Putamen (tissue), 1 donor: ENCODE data around the gene TMX1.
A peak's percentile ranks its signal among the peaks of the same experiment; 100 is the strongest.

ENCODE experiments used
- DNase-seq: peaks from one replicate; pipeline ENCODE4 v3.0.0-alpha.2; 2016; ENCODE audit warnings: low spot score

Gene TMX1

DNA sequence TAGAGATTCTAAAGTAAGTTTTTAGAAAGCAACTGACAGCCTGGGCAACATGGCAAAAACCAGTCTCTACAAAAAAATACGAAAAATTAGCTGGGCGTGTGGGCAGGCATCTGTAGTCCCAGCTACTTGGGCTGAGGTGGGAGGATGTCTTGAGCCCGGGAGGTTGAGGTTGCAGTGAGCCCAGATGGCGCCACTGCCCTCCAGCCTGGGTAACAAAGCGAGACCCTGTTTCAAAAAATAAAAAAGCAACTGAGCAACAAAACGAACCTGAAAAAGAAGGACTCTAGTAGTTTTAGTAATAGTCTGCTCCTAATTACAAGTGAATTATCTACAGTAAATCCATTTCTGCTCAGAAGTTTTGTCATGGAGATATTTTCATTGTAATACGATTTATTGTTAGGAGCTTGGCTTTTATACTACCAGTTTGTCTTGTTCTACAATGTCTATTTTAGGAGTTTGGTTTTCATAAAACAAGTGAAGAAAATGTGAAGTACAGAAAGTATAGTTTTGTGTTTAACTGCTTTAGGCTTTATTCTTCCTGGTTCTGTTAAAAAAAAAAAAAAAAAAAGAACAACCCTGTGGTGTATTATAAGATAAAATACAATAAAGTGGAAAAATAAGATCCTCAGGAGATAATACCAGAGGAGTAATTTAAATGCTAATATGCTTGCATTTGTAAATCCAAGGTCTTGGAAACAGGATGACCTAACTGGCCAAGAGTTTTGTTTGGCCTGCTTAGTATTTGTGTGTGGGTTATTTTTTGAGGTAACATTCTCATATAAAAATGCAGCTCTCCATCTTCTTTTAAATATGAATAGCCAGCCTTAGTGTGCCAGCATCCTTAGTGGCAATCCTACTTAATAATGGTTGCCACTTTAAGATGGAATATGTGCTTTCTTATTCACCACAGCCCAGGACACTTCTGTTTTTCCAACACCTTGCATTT, 2.8 kb downstream of the TMX1 start:
- DNase-seq = no peak

DNA sequence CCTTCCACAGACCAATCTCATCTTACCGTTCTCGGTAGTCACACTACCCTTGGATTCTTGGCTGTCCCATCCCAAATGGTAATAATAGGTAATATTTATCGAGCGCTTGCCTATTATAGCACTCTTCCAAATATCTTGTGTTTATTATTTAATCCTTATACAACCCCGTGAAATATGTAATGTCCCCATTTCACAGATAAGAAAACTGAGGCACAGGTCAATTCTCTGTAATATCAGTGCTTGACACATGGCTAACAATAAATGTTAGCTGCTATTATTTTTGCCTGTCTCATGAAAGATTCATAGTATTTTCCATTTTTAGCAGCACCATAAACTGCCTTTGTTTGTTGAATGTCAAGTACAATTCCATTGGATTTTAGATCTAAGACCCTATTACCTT, 4.5 kb downstream of the TMX1 start:
- DNase-seq = no peak

DNA sequence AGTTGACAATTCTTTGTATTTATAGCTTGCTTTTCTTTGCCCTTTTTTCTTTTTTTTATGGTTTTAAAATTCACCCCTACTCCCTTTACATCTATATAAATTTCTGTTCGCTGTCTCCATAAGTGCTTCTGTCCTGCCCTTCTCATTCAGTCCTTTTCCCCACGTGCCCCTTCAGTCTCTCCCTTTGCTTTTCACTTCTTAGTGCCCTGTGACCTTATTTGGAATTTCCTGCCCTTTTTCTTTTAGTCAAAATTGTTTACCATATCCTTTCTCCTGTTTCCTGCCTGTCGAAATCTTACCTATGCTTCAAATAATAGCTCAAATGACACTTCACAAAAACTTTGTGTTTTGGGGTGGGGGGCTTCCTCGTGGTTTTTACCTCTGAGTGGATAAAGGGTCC, 6.0 kb downstream of the TMX1 start:
- no peak for DNase-seq

DNA sequence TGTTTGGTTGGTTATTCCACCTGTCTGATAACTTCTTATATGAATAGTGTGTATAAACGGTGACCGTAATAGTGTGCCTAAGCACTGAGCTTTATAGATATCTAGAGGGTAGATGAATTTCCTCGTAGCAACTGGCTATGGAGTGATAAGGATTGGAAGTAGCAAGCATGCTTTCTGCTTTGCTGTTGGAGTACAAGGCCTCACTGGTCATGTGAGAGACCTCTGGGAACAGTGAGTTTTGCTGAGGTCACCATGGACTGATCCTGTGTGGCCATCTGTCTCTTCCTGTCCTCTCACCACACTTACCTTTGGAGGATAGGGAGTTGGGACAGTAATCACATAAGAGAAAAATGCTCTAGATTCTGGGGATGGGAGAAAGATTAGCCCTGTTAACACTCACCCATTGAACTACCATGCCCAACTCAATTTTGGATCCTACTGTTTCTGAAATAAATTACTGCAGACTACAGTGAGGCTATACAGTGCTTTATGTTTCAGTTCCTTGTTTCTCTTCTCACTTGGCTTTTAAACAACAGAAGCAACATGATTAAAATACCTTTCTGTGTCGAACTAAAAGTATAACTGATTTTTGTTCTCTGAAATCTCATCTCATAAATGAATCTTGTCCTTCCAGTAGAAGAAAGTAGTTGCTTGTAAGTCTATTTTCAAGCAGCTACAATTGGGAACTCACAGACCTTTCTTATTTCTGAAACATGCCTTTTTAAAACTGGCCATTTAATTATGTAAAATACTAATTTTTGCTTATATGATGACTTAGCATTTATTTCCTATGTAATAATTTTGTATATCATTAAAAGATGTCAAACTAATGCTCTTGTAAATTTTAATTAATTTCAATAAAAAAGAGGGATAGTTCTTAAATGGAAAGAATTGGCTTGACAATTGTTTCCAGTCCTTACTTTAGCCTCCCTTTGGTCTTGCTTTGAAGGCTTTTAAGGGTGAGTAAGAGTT, 8.3 kb downstream of the TMX1 start:
- DNase-seq = no peak

DNA sequence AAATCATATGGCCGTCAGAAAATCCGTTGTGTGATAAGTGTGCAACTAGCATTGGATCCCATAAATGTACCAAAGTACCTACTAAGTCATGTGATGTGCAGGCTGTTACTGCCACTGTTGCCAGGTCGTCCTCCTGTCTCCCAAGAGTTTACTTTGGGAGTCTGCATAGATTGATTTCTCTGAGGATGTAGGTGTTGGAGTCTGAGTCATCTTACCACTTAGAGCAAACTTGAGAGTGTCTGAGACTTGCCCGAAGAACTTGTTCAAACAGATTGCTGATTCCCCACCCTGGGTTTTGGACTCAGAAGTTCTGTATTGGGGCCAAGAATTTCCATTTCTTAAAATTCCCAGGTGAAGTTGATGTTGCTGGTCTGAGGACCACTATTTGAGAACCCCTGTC, 11.4 kb downstream of the TMX1 start:
- DNase-seq = no peak

DNA sequence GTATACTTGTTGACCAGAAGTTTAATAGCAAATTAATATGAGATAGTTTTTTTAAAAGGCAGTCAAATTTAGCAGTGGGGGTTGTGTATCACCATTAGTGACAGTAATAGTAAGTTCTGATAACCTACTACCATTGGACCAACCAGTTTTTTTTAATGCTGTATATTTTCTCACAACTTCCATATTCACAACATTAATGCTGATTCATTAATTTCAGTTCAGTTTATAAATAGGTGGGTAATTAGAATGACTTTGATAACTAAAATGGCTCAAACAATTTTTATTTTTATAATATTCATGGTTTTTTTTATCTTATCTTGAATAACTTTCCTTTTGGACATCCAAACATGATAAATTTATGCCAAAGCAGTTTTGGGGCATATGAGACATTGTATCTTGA, 13.8 kb downstream of the TMX1 start:
- DNase-seq = no peak

DNA sequence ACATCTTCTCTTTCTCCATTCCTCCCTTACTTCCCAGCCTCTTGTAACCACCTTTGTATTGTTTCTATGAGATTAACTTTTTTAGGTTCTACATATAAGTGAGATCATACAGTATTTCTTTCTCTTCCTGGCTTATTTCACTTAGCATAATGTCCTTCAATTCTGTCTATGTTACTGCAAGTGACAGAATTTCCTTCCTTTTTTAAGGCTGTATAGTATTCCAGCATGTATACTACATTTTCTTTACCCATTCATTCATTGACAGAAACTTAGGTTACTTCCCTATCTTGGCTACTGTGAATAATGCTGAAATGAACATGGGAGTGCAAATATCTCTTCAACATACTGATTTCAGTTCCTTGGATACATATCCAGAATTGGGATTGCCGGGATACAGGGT, 18.2 kb downstream of the TMX1 start:
- no peak for DNase-seq

DNA sequence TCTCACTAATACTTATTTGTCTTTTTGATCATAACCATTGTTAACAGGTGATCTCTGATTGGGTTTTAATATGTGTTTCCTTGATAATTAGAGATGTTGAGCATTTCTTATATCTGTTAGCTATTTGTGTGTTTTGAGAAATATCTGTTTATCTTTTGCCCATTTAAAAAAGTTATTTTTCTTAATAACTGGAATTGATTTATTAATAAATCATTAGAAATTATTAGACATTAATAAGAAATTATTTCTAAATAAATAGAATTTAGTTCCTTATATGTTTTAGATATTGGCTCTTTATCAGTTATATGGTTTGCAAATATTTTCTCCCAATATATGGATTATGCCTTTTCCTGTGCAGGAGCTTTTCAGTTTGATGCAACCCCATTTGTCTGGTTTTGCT, 18.7 kb downstream of the TMX1 start:
- DNase-seq = no peak

DNA sequence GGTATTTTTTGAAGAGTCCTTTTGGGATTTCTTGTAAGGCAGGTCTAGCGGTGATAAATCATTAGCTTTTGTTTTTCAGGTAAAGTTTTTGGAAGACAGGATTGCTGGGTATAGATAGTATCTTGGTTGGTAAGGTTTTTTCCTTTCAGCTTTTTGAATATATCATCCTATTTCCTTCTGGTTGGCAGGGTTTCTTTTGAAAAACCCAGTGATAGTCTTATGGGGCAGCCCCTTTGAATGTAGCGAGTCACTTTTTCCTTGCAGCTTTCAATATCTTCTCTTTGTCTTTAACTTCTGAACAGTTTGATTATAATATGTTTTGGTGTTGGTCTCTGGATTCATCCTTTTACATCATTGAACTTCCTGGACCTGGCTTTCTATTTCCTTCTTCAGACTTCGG, 20.2 kb downstream of the TMX1 start:
- DNase-seq = no peak

DNA sequence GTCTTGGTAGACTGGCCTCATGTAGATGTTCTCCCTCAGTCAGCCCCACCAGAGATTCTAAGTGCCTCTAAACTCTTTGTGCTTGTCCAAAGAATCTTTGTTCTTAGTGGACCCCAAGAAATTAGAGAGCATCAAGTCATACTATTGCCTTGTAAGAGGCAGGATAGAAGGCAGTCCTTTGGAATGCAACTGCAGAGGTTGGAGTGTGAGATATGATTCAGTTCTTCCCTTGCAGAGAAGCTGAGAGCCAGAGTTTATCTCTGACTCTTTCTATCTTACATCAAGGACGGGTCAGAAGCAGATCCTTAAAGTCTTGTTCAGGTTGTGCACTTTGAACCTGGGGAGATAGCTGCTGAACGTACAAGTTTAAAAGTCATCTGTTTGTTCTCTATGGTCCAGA, 21.1 kb downstream of the TMX1 start:
- no peak for DNase-seq

DNA sequence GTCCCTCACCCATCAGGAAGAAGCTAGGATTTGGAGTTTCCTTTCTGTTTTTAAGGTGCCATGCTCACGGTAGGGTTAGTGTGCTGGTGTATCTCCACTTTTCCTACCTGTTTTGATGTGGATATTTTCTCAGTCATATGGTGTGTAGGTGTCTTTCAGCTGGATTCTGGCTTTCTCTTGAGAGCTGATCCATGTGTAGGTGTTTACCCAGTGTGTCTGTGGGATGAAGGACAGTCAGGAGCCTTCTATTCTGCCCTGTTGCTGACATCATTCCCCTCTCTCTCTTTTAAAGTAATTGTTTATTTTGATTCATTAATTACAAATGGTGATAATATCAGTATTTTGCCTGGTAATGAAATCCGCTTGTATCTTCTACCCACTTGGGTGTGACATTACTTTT, 22.8 kb downstream of the TMX1 start:
- DNase-seq = no peak

DNA sequence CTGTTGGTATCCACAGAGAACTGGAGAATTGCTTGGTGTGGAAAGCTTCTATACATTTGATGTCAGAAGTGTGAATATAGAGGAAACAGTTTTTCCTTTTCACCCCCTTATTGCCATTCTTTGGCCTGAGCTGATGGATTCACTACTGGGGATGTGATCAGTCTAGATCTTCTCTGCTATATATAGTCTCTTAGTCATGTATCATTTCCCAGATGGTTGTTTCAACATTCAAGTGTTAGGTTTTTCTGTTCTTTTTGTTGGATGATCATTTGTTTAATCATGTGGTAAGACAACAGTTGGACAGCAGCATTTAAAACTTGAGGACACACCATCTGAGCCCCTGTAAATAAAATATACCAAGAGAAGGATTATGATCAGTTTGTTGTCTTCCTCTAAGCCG, 29.6 kb downstream of the TMX1 start:
- no peak for DNase-seq

DNA sequence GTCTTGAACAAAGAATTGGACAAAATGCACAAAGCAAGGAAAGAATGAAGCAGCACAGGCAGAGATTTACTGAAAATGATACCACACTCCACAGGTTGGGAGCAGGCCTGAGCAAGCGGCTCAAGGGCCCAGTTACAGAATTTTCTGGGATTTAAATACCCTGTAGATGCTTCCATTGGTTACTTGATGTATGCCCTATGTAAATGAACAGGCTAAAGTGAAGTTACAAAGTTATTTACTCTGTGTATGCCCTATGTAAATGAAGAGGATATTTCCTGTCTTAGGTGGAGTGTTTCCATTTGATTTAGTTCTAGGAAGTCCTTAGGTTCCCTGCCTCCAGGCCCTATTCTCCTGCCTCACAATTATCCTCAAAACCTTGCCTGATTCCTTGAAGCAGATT, 36.6 kb downstream of the TMX1 start:
- no peak for DNase-seq

DNA sequence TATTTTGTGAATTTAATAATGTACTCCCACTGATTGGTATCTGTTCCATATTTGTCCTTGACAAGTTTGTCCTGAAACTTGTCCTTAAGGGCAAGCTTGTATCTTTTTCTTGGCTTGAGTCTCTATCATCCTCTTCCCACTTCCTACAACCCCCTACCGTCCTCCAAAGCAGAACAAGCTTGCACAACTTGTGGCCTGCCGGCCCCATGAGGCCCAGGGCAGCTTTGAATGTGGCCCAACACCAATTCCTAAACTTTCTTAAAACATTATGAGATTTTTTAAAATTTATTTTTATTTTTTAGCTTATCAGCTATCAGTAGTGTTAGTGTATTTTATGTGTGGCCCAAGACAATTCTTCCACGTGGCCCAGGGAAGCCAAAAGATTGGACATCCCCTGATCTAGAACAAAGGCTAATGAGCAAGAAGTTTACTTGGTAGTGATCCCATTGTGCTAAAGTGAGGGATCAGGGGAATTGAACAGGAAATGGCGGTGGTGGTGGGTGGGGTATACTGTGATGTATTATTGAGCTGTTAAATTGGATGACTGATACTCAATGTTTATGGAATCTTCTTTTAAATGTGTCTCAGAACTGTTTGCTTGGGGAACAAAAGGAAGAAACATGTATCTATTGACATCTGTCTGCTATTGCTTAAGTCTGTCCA, 37.8 kb downstream of the TMX1 start:
- no peak for DNase-seq

DNA sequence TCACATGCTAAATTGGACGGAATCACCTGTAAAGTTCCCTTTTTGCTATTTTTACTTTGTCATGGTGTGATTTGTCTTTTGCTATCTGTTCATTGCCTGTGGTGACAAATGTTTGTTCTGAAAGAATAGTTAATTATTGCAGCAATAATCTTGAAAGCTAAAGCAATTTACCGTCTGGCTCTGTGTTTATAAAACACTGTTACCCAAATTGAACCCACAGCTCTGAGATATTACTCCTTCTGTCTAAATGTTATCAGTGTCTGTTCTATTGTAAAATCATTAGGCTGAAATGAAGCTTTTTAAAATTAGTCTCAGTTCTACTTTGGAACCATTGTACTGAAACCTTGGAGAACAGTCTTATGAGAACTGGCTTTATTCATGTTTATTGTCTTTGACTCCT, 42.5 kb downstream of the TMX1 start:
- DNase-seq = no peak

DNA sequence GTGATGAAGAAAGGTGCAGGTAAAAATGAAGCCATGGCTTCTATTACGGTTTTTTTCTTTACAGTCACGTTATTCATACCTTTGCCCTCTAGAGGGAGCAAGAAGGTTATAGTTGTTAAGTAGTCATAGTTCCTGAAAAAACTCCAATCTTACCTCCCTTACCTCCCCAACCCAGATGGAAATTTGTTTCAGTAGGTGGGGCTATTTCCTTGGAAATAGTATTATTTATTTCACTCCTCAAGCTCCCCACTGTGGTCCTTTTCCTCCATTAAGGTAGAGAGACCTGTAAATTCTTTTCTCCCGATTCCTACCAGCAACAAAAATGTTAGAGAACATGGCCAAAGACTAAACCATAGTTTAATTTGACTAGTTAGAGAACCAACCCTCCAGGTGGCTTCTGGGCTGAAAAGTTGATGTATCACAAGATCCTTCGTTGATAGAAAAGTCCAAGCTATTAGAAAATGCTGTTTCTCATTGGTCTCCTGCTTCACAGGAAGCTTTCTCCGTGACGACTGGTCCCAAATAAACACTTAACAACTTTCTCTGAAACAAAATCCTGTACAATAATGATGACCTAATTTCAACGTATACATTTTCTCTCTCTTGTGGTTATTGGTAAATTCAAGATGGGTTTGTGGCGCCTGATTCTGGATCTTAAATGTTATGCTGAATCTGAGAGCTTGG, 43.5 kb downstream of the TMX1 start:
- DNase-seq = peak; percentile 61

DNA sequence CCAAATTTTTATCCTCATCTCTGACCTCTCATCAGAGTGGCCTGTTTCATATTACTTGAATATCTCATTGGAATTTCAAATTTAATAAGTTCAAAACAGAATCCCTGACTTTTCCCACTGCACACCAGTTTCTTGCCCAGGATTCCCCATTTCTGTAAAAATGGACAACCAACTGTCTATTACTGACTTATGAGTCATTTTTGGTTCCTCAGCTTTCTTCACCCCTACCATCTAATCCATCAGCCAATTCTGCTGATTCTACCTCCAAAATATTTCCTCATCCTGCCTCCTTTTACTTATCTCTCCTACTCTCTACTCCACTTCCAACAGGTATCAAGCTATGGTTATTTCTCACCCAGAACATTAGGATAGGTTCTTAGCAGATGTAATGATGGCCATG, 44.2 kb downstream of the TMX1 start:
- DNase-seq = no peak

DNA sequence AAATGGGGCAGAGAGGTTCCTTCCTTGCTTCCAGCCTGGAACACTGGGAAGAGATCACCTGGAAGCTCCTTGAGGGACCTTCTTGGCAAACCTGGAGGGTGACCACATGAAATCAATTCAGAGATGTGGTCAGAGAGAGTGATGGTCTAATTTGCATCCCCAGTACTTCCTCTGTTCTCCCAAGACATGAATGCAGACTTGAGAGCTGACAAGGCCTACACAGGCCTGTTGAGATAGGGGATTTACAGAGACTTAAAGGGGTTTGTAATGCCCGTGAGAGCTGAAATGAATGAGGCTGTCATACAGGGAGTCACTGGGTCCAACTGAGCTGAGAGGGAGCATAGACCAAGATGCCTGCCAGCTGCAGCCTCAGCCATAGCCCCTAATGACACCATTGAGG, 45.1 kb downstream of the TMX1 start:
- no peak for DNase-seq

DNA sequence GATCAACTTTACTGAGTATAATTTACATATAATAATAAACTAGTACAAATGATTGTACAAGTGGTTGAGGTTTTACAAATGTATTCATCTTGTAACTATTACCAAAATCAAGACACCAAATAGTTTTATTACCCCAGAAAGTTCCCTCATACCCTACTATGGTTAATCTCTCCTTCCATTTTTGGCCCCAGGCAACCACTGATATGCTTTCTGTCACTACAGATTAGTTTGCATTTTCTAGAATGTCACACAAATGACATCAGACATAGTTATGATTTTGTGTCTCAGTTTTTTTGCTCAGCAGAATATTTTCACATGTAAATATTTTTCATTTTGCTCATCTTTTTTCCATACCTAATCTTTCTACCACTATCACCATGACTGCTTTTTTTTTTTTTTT, 49.1 kb downstream of the TMX1 start:
- DNase-seq = no peak

DNA sequence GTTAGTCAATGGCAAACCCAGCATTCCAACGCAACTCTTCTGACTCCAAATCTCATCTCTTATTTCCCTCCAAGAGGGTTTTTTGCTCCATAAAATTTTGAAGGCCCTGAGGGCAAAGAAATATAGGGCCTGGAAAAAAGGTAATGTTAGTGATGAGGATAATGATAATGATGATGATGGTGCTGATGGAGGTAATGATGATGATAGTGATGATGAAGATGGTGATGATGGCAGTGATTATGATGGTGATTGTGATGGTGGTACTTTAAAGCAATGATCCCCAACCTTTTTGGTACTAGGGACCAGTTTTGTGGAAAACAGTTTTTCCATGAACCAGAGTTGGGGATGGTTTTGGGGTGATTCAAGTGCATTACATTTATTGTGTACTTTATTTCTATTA, 50.1 kb downstream of the TMX1 start:
- no peak for DNase-seq

DNA sequence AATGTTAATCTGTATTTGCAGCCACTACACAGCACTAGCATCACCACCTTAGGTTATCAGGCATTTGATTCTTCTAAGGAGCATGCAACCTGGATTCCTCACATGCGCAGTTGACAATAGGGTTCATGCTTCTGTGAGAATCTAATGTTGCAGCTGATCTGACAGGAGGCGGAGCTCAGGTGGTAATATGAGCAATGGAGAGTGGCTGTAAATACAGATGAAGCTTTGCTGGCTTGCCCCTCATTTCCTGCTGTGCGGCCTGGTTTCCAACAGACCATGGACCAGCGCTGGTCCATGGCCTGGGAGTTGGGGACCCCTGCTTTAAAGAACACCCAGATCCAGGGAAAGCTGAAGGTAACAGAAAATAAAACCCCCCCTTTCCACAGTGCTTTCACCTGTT, 51.0 kb downstream of the TMX1 start:
- no peak for DNase-seq
